GM18507 (cell line): ENCODE data around the gene KIF20B.

Experiments
- DNase-seq: peaks from one replicate; pipeline ENCODE4 v3.0.0; 2011; ENCODE audit warnings: low read depth; ENCODE audit not compliant: insufficient read length; ENCODE audit errors: extremely low spot score
- FAIRE-seq: peaks from 2 replicates; lab custom pipeline; 2011; peaks lifted over from hg19 to GRCh38; lab: Jason Lieb, UNC

KIF20B gene

GRCh38 chr10:89679986-89680385 lies 21.4 kb upstream of the KIF20B start:
- FAIRE-seq: no peak
- DNase-seq: no peak

DNA sequence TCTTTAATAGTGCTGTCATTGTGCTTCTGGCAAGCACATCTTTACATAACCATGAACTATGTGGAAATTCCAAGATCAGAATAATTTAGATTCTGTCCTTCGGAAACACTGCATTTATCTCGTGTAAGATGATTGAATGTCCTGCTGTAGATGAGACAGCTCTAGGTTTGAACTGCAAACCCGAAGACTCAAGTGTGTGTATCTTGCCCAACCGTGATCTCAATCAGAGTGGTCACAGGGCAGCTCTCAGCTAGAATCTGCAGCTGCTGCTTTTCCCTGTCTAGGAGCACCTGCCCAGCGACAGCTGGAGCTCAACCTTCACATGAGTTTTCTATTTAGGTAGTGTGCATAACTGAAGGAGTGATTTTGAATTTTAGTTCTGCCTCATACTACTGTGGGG lies 17.5 kb upstream of the KIF20B start:
- FAIRE-seq (no peak), DNase-seq (no peak)

- FAIRE-seq (no peak), DNase-seq (no peak)
These were observed 16.8 kb upstream of the KIF20B start for GRCh38 chr10:89684604-89685003.

- FAIRE-seq: no peak
- no peak for DNase-seq
These were observed 15.5 kb upstream of the KIF20B start for GRCh38 chr10:89685936-89686335.

- DNase-seq (no peak), FAIRE-seq (no peak)
These were observed 11.4 kb upstream of the KIF20B start for GRCh38 chr10:89690027-89690426.

DNA sequence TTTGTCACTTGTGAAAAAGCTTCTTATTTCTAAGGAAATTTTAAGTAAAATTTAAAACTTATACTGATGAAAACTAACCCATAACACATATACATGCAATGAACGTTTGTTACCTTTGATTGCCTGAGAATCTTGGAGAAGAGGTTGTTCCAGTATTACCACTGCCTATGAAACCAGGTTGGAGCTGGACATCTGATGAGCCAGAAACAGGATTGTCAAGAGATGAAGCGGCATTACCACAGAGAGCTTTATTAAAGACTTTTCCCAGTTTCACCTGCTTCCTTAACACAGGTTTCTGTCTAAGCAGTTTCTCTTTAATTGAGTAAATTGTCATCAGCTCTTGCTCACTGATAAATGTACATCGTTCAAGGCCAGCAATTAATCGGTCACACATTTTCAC lies 9.0 kb upstream of the KIF20B start:
- no peak for DNase-seq
- FAIRE-seq: no peak

DNA sequence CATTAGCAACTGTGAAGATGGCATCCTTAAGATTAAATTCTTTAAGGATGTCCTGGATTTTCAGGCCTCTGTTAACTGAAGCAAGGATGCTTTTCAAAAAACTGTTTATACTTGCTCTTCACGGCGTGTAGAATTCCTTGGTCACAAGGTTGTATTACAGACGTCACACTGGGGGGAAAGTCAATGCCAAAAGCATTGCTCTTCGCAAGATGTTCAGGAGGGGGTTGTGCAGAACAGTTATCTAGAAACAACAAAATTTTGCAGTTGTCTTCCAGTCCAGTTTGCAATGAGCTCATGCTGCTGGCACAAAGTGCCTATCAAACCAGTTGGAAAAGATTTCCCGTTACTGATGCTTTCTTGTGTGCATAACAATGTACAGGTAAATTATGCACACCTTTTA lies 8.2 kb upstream of the KIF20B start:
- no peak for DNase-seq
- no peak for FAIRE-seq

GRCh38 chr10:89695307-89695706 lies 6.1 kb upstream of the KIF20B start:
- FAIRE-seq: no peak
- no peak for DNase-seq

DNA sequence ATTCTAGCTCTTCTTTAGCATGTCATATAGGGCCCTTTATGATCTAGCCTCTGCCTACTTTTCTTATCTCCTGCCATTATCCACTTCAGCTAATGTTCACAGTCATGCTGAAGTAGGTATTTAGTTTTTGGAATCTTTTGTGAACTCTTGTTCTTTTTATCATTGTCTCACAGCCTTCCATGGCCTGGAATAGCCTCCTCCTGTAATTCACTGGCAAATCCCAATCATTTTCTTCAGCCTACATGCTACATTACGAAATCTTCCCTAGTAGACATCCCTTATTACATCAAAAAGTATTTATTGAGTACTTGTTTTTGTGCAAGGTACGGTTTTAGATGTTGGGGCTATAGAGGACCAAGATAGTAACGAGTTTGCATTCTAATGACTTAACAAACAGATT lies 3.4 kb upstream of the KIF20B start:
- DNase-seq (no peak), FAIRE-seq (no peak)

GRCh38 chr10:89699581-89700064 lies 1.8 kb upstream of the KIF20B start:
- DNase-seq (no peak), FAIRE-seq (no peak)

GRCh38 chr10:89700923-89701241 lies 508 bp upstream of the KIF20B start:
- DNase-seq (no peak), FAIRE-seq (no peak)

- FAIRE-seq (peak; percentile 5), DNase-seq (no peak)
These were observed 711 bp downstream of the KIF20B start for GRCh38 chr10:89702121-89702480.

- FAIRE-seq: no peak
- DNase-seq: no peak
These were observed 4.1 kb downstream of the KIF20B start for GRCh38 chr10:89705466-89705865.

DNA sequence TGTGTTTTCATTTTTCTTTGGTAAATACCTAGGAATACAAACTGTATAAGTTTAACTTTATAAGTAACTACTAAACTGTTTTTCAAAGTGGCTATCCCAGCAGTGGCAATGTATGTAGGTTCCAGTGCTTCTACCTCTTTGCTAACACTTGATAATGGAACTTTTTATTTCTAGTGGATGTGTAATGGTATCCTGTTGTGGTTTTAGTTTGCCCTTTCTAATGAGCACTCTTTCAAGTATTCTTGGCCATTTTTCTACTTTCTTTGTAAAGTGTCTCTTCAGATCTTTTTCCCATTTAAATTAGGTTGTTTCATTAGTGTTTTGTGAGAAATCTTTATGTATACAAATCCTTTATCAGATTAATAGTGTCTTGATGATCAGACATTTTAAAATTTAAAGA lies 4.6 kb downstream of the KIF20B start:
- DNase-seq (no peak), FAIRE-seq (no peak)

DNA sequence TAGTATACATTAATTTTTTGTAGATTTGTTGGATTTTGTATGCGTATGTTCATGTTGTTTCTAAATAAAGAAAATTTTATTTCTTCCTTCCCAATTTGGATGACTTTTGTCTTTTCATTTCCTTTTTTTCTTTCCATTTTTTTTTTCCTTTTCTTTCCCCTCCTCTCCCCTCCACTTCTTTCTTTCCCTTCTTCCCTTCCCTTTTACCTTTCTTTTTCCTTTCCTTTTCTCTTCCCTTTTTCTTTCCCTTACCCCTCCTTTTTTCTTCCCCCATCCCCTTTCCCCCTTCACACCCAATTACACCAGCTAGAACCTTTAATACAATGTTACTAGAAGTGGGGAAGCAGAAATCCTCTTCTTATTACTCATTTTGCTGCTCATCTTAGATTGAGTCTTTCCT lies 6.0 kb downstream of the KIF20B start:
- FAIRE-seq (no peak), DNase-seq (no peak)

DNA sequence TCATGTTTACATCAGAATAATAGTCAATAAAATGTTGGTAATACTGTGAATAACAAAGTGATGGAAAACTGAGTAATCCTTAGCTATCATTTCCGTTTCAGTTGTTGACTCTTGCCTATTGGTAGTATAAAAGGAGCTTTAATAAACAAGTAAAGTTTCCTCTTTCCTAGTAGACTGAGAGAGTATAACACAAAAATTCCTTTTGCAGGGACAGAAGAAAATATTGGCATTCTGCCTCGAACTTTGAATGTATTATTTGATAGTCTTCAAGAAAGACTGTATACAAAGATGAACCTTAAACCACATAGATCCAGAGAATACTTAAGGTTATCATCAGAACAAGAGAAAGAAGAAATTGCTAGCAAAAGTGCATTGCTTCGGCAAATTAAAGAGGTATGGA lies 9.4 kb downstream of the KIF20B start:
- DNase-seq: no peak
- no peak for FAIRE-seq

DNA sequence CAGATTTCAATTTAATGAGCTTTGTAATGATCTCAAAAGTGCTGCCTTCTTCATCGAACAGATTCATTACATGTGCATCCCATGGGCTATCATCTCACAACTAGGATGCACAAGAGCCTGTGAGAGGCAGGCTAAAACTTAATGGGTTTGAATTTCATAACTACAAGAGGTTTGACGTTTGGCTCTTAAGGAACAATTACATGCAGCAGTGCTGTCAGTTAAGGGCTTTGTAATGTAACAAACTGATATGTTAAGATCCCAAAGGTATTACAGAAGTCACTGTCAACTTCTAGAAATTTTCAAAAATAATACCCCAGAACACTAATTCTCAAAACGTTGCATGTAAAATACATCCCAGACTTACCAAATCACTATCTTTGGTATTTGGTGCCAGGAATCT lies 33.2 kb downstream of the KIF20B start:
- FAIRE-seq (no peak), DNase-seq (no peak)

- FAIRE-seq: peak; percentile 98
- peak; percentile 8 for DNase-seq
These were observed 37.3 kb downstream of the KIF20B start for GRCh38 chr10:89738551-89739209.

DNA sequence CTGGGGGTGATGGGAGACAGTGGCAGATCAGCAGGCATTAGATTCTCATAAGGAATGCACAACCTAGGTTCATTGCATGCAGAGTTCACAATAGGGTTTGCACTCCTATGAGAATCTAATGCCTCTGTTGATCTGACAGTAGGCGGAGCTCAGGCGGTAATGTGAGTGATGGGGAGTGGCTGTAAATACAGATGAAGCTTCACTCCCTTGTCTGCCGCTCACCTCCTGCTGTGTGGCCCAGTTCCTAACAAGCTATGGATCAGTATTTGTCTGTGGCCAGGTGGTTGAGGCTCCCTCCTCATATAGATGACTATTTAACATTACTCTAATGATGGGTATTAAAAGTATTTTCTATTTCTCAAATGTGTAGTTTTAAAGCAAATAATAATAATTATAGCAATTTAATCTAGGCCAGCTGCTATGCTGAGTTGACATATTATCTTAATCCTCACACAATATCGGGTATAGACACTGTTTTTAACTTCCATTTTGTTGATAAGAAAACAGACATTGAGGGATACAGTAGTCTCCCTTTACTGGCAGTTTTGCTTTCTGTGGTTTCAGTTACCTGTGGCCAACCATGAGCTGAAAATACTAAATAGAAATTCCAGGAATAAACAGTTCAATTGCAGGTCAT lies 39.9 kb downstream of the KIF20B start:
- DNase-seq: no peak
- FAIRE-seq: no peak

- DNase-seq: no peak
- no peak for FAIRE-seq
These were observed 42.6 kb downstream of the KIF20B start for GRCh38 chr10:89744026-89744425.

- FAIRE-seq (no peak), DNase-seq (no peak)
These were observed 44.5 kb downstream of the KIF20B start for GRCh38 chr10:89745903-89746302.

GRCh38 chr10:89750441-89750840 lies 49.1 kb downstream of the KIF20B start:
- DNase-seq: no peak
- no peak for FAIRE-seq
